ENCODE data around the gene CASP10.

The CASP10 gene

GRCh38 chr2:201263779-201264178 lies 80.8 kb downstream of the CASP10 start:
- DNase-seq: no peak

- DNase-seq: no peak
Measured at GRCh38 chr2:201264472-201265173, 81.7 kb downstream of the CASP10 start.

- DNase-seq: no peak
Measured at GRCh38 chr2:201266629-201267028, 83.7 kb downstream of the CASP10 start.

- no peak for DNase-seq
Measured at GRCh38 chr2:201267278-201268030, 84.5 kb downstream of the CASP10 start.

- DNase-seq: no peak
Measured at GRCh38 chr2:201269764-201270163, 86.8 kb downstream of the CASP10 start.

GRCh38 chr2:201270293-201271001 lies 87.5 kb downstream of the CASP10 start:
- no peak for DNase-seq

- no peak for DNase-seq
Measured at GRCh38 chr2:201271917-201272316, 89.0 kb downstream of the CASP10 start.

GRCh38 chr2:201273330-201273983 lies 90.5 kb downstream of the CASP10 start:
- DNase-seq: no peak

- DNase-seq: no peak
Measured at GRCh38 chr2:201275069-201275468, 92.1 kb downstream of the CASP10 start.

- DNase-seq: no peak
Measured at GRCh38 chr2:201275990-201276389, 93.0 kb downstream of the CASP10 start.

- no peak for DNase-seq
Measured at GRCh38 chr2:201276511-201276910, 93.6 kb downstream of the CASP10 start.
